ENCODE results near the gene CEP20.
A peak's percentile ranks its signal among the peaks of the same experiment; 100 is the strongest.
"Not testable (repeated sequence)": the region's sequence is repeated elsewhere in the genome, so short reads cannot be mapped to it uniquely, and the experiment has no call there.

CEP20 gene, protein sequence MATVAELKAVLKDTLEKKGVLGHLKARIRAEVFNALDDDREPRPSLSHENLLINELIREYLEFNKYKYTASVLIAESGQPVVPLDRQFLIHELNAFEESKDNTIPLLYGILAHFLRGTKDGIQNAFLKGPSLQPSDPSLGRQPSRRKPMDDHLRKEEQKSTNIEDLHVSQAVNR

DNA sequence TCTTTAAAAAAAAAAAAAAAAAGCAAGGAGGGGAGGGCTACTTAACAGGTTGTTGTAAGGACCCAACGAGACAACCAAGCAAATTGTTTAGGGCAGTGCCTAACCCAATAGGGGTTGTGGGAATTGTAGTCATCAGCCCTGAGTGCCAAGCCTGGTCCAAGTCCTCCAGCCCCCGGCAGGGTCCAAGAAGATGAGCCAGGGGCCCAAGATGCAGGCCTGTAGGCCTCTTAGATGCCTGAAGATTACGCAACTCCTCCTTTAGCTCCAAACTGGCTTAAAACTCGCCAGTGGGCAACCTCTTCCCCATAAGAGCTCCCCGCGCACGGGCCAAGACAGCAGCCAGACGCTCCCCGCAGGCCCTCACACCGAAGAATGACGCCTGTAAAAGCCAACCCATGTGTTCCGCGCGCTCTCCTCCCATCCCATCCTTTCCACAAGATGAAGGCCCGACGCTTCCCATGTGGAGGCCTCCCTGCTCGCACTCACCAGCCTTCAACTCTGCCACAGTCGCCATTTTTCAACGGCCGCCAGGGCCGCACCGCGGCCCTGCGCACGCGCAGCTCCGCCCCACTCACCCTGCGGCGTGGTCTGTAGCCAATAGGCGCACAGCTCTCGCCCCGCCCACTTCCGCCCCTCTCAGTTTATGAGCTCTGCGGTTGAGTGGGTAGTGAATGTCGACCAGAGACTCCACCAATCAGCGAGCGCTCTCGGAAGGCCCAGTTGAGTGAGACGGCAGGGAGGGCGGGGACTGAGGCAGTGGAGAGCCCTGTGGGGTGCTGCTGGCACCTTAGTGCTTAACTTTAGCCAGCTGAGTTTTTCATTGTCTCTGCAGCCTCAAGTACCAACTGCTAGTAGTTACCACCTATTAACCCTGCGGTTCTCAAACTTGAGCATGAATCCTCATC lies at the start of gene CEP20:
CEP20 (minus strand) TSS at position 532 of the 905 bp plus-strand sequence; CDS start at position 514, 18 bp downstream.
- peak; percentile 99 for DNase-seq (ENCODE audit: low spot score)

DNA sequence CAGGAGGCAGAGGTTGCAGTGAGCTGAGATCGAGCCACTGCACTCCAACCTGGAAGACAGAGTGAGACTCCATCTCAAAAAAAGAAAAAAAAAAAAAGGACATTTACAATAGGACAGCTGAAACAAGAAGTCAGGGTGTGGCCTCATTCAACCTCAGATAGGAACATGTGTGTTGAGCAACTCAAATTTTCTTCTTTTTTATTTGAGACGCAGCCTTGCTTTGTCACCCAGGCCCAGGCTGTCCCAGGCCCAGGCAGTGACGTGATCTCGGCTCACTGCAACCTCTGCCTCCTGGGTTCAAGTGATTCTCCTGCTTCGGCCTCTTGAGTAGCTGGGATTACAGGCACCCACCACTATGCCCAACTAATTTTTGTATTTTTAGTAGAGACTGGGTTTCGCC lies 48.4 kb upstream of the CEP20 start:
- DNase-seq (ENCODE audit: low spot score) = not testable (repeated sequence)

DNA sequence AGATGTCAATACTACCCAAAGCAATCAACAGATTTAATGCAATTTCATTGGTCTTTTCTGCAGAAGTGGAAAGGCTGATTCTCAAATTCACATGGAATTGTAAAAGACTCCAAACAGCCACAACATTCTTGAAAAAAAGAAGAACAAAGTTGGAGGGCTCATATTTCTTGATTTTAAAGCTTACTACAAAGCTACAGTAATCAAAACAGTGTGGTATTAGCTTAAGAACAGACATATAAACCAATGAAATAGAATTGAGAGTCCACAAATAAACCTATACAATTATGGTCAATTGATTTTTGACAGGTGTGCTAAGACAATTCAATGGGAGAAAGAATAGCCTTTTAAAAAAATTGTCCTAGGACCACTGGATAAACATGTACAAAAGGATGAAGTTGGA lies 46.6 kb upstream of the CEP20 start:
- no peak for DNase-seq (ENCODE audit: low spot score)

DNA sequence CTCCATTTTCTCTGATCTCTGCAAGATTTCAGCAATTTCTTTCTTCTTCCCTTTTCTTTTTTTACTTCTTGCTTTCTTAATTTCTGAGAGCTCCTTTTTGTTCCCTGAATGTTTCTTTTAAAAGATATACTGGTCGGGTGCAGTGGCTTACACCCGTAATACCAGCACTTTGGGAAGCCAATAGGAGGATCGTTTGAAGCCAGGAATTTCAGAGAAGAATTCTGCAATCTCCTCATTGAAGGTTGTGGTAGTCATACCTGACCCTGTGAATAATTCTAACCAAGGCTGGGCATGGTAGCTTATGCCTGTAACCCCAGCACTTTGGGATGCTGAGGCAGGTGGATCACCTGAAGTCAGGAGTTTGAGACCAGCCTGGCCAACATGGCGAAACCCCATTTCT lies 45.4 kb upstream of the CEP20 start:
- no peak for DNase-seq (ENCODE audit: low spot score)

DNA sequence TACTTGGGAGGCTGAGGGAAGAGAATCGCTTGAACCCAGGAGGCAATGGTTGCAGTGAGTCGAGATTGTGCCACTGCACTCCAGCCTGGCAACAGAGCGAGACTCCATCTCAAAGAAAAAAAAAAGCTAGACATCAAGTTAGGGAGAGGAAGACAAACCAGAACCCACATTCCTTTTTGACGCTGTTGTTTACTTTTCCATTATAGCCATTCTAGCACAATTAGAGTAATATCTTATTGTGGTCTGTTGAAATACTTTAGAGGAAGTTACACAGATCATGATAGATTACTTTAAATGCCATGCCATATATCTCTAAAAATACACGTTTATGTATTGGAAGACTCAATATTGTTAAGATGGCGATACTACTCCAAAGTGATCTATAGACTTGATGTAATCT lies 44.5 kb upstream of the CEP20 start:
- DNase-seq (ENCODE audit: low spot score) = no peak

DNA sequence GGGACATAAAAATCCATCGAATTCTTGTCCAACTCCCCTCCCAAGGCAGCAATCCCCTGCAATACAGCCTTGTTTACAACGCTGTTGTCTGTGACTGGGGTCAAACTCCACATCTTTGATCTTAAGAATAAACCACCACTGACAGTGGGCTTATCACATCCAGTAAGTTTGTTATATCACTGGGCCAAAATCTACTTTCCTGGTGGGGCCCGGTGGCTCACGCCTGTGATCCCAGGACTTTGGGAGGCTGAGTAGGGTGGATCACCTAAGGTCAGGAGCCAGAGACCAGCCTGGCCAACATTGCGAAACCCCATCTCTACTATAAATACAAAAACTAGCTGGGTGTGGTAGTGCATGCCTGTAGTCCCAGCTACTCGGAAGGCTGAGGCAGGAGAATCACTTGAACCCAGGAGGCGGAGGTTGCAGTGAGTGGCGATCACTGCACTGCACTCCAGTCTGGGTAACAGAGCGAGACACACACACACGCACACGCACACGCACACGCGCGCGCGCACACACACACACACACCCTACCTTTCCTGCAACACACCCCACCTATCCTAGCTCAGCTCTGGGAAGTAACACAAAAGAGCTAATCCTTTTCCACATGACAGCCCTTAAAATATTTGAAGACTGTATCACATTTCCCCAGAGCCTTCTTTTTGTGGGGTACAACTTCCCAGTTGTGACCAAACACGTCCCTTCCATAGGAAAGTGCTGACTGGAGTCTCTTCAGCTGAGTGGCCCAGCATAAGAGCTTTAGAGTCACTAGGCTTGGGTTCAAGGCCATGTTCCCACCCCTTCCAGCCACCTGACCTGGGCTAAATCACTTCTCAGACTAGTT lies 40.1 kb upstream of the CEP20 start:
- no peak for DNase-seq (ENCODE audit: low spot score)

DNA sequence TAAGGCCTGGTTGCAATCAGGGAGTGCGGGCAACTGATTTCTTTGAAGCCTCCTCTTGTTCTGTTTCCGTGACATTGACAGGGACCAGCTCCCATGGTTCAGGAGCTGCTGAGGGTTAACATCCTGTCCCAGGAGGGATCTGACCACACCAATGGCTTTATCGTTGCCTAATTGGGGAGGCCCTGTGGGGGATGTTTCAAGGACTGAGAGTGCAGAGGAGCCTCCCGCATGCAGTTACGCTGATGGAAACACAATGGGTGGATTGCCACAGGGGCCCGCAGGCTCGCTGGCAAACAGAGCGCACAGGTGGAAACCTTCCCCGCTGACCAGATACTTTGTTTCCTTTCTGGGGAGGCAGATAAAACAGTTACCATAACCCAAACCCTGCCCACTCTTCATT lies 37.2 kb upstream of the CEP20 start:
- DNase-seq (ENCODE audit: low spot score) = no peak

DNA sequence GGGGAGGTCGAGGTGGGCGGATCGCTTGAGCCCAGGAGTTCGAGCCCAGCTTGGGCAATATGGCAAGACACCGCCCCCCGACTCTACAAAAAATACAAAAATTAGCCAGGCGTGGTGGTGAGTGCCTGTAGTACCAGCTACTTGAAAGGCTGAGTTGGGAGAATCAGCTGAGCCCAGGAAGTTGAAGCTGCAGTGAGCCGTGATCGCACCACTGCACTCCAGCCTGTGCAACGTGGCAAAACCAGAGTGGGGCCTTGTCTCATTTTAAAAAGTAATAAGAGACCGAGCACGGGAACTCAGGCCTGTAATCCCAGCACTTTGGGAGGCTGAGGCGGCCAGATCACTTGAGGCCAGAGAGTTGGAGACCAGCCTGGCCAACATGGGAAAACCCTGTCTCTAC lies 36.6 kb upstream of the CEP20 start:
- no peak for DNase-seq (ENCODE audit: low spot score)

DNA sequence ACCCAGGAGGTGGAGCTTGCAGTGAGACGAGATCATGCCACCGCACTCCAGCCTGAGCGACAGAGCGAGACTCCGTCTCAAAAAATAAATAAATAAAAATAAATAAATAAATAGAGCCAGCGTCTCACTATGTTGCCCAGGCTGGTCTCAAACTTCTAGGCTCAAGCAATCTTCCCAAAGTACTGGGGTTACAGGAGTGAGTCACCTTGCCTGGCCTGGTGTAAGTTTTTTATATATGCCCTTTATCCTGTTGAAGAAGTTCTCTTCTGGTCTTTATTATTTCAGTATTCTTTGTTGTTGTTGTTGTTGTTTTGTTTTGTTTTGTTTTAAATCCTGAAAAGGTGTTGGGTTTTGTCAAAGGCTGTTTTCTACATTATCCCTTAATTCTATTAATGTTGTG lies 30.9 kb upstream of the CEP20 start:
- DNase-seq (ENCODE audit: low spot score) = peak; percentile 5

DNA sequence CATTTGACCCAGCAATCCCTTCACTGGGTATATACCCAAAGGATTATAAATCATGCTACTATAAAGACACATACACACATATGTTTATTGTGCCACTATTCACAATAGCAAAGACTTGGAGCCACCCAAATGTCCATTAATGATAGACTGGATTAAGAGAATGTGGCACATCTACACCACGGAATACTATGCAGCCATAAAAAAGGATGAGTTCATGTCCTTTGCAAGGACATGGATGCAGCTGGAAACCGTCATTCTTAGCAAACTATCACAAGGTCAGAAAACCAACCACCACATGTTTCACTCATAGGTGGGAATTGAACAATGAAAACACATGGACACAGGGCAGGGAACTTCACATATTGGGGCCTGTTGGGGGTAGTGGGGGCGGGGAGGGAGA lies 29.9 kb upstream of the CEP20 start:
- DNase-seq (ENCODE audit: low spot score) = not testable (repeated sequence)

DNA sequence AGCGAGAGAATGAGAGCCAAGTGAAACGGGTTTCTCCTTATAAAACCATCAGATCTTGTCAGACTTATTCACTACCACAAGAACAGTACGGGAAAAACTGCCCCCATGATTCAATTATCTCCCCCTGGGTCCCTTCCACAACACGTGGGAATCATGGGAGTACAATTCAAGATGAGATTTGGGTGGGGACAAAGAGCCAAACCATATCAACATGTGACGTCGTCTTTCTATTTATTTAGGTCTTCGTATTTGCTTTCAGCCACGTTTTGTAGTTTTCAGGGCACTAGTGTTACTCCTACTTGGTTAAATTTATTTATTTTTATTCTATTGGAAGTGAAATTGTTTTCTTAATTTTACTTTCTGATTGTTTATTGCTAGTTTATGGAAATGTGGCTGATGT lies 27.9 kb upstream of the CEP20 start:
- no peak for DNase-seq (ENCODE audit: low spot score)

DNA sequence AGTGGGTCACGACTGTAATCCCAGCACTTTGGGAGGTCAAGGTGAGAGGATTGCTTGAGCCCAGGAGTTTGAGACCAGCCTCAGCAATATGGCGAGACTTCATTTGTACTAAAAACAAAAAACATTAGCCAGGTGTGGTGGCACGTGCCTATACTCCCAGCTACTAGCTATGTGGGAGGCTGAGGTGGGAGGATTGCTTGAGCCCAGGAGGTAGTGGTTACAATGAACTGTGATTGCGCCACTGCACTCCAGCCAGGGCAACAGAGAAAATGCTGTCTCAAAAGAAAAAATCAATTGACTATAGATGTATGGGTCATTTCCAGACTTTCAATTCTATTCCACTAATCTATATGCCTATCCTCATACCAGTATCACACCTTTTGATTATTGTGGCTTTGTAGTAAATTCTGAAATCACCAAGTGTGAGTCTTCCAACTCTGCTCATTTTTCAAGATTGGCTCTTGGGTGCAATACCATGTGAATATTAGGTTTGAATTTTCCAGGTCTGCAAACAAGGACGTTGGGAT lies 27.2 kb upstream of the CEP20 start:
- DNase-seq (ENCODE audit: low spot score) = no peak

DNA sequence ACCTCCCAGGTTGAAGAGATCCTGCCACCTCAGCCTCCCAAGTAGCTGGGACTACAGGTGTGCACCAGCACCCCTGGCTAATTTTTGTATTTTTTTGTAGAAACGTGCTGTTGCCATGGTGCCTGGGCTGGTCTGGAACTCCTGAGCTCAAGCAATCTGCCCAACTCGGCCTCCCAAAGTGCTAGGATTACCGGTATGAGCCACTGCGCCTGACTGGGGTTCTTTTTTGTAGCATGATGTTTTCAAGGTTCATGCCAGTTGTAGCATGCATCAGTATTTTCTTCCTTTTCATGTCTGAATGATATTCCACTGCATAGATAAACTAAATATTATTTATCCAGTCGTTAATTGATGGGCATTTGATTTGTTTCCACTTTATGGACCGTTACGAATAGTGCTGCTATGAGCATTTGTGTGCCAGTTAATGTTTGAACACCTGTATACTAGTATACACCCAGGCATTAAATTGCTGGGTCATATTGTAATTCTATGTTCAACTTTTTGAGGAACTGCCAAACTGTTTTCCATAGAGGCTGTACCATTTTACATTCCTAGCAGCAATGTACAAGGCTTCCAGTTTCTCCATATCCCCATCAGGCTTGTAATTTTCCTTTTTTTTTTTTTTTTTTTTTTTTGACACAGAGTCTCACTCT lies 24.8 kb upstream of the CEP20 start:
- DNase-seq (ENCODE audit: low spot score) = no peak

DNA sequence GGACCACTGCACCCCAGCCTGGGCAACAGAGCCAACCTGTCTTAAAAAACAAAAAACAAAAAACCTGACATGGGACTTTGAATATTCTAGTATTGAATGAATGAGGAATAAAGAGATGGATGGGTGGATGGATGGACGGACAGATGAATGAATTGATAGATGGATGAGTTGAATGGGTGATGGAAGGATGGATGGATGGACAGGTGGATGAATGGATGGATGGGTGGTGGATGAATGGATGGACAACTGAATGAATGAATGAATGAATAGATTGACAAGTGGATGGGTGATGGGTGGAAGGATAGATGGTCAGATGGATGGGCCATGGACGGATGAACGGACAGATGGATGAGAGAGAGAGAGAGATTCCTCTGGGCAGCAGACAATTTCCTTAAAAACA lies 22.8 kb upstream of the CEP20 start:
- no peak for DNase-seq (ENCODE audit: low spot score)

DNA sequence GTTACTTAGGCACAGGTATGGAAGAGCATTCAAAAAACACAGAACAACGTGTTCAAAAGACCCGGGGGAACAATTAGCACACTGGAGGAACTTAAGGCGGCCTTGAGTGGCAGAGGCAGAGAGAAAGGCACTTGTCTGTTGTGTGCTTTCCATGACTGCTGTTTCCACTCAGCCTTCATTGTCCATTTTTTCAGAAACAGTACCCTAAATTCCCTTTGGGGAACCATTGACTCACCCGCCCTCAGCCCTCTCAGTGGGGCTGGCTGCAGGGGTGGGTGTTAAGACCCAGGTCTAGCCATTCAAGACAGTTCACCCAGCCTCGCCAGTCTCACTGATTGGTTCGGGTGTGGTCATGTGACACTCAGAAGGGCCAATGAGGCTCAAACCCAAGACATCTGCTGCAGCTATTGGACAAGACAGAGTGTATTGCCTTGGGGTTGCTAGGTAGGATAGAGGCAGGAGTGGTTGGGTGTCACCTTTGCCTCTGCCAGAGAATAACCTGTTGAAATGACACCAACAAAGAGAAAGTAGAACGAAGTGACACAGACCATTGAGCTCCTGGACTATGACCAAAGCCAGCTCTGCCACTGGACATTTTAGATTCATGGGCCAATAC lies 19.6 kb upstream of the CEP20 start:
- peak; percentile 41 for DNase-seq (ENCODE audit: low spot score)

DNA sequence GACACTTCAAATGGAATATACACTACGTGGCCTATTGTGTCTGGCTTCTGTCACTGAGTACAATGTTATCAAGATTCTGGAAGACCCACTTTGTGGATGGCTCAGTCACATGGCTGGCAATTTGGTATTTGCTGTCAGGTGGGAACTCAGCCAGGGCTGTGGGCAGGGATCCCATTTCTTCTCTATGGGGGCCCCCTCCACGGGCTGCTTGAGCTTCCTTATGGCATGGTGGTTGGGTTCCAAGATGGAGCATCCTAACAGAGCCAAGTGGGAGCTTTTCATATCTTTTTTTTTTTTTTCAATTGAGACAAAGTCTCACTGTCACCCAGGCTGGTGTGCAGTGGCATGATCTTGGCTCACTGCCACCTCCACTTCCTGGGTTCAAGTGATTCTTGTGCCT lies 18.0 kb upstream of the CEP20 start:
- no peak for DNase-seq (ENCODE audit: low spot score)

DNA sequence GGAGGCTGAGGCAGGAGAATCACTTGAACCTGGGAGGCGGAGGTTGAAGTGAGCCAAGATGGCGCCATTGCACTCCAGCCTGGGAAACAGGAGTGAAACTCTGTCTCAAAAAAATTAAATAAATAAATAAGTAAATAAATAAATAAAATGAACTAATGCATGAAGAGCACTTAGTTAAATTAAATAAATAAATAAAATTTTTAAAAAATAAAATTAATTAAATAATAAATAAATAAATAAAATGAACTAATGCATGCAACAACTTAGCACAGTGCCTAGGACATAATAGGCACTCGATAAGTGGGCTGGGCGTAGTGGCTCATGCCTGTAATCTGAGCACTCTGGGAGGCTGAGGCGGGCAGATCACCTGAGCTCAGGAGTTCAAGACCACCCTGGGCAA lies 15.6 kb upstream of the CEP20 start:
- no peak for DNase-seq (ENCODE audit: low spot score)

DNA sequence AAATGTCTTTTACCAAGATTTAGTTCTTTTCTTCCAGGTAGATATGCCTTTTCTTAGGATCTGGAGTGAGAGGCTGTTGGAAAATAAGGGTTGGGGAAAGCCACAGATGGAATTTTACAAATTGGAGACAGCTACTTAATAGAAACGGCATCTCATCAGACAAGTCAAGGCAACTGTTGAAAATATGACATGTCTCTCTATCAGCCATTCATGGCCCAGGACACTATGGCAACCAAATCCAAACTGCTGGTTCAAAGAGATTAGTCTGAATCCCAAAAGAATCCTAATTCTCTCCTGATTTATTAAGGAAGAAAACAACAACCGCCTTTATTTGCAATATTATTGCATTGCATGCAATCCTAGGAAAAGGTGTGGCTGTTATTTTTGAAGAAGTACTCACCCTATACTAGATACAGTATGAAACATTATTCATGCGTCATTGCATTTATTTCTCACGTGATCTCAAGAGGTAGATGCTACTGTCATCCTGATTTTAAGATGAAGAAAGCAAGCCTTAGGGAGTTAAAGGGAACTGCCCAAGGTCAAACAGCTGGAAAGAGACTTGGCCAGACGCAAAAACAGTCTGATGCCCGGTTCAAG lies 12.6 kb upstream of the CEP20 start:
- no peak for DNase-seq (ENCODE audit: low spot score)

DNA sequence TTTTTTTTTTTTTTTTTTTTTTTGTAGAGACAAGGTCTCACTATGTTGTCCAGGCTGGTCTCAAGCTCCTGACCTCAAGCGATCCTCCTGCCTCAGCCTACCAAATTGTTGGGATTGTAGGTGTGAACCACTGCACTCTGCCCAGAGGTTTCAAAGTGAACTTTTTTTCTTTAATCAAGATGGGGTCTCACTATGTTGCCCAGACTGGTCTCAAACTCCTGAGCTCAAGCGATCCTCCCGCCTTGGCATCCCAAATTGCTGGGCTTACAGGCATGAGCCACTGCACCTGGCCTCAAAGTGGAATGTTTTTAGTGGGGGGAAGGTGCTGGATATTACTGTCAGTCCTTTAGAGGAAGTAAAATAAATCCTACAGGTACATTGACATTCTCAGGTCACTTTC lies 12.0 kb upstream of the CEP20 start:
- no peak for DNase-seq (ENCODE audit: low spot score)

DNA sequence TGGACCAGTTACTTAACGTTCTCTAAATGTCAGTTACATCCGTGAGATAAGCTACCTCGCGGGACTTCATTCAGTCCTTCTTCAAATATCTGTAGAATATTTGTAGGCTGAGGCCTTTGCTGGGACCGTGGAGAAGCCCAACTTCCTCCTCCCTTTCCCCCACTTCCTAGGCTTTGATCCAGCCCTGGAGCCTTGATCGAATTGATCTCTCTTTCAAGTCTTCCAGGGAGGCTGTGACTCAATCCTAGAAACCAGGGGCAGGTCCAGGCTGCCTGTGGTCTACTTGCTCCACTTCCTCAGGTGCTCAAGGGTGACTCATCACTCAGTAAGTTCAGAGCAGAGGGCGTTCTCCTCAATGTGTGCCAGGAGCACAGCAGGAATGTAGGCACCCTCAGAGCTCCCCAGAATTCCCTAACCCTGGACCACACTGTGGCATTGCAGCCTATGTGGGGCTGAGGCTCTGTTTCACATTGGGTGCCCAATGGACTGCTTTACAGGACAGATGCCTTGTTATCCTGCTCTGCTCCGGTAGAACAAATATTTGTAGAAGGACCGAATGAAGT lies 11.2 kb upstream of the CEP20 start:
- DNase-seq (ENCODE audit: low spot score) = peak; percentile 46

DNA sequence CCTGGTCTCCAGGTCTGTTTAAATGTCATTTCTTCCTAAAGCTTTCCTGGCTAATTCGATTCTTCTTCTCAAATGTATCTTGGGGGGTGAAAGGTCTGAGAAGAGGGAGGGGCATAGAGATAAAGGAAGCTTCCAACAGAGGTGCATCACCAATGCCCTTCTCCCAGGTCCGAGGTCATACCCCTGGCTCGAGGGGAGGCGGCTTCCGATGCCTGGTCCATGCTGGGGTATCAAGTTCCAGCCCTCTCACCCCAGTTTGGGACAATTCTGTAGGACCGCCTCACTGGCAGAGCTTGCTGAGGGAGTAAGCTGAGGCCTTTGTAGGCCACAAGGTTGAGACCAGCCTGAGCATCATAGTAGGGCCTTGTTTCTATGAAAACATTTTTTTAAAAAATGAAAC lies 10.3 kb upstream of the CEP20 start:
- no peak for DNase-seq (ENCODE audit: low spot score)
